Vagina (tissue), 2 donors: Measurements from ENCODE around the gene SNX9.

Experiments used
- POLR2A ChIP-seq, 2 donors: fragments of 450-650 bp; IDR thresholded peaks; one replicate each; pipeline ENCODE4 v1.6.1; 2017; ENCODE audit warnings: antibody characterized with exemption in 2 of 2, mild to moderate bottlenecking in 2 of 2, moderate library complexity in 2 of 2
- POLR2AphosphoS5 ChIP-seq, 2 donors: sonication (generic); formaldehyde crosslinking; IDR thresholded peaks; one replicate each; pipeline ENCODE4 v1.9.0; 2017; ENCODE audit warnings: antibody characterized with exemption in 2 of 2, mild to moderate bottlenecking in 2 of 2, low read depth in 1 of 2; ENCODE audit not compliant: insufficient read depth in 1 of 2
- TF ChIP-seq, protein P1 (sequence below), 3 experiments: fragments of 450-650 bp in 2 of 3; fragments of 200-600 bp in 1 of 3; sonication (generic) in 1 of 3; IDR thresholded peaks; one replicate each; pipeline ENCODE4 v1.5.1; 2017 to 2019; ENCODE audit warnings: antibody characterized with exemption in 3 of 3, mild to moderate bottlenecking in 2 of 3, moderate library complexity in 2 of 3

DNA sequence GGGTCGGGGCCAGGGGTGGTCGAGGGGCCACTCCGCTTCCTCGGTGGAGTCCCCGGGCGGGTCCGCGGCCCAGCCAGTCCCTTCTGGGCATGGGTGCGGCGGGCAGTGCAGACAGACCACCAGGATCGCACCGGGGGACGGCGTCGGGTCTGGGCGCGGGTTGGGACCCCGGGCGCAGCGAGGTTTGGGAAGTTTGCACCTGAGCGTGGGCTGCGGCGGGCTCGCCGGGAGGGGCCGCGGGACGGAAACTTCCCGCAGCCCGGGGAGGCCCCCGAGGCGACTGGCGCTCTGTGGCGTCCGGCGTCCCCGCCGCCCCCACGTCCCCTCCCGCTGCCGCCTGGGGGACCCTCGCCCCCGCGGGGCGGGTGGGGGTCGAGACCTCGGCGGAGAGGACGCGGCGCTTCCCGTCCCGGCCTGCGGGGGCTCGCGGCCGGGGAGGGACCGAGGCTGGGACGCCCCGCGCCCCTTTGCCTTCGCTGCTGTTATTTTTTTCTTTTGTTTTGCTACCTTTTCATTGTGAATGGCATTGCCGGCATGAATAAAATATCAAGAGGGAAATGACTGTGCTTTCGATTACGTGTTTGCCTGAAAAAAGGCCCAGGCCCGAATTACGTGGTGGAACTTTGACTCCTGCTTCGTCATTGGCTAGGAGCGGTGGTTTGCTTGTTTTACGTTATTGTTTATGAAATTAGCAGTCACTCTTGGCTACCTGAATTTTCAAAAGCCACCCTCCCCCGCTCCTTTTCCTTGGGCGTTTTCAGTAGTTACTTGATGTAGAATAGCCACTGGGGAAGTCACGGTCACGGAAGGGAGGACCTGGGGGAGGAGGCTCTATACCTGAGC is 703 bp downstream of the SNX9 start:
- TF ChIP-seq, protein P1, sequence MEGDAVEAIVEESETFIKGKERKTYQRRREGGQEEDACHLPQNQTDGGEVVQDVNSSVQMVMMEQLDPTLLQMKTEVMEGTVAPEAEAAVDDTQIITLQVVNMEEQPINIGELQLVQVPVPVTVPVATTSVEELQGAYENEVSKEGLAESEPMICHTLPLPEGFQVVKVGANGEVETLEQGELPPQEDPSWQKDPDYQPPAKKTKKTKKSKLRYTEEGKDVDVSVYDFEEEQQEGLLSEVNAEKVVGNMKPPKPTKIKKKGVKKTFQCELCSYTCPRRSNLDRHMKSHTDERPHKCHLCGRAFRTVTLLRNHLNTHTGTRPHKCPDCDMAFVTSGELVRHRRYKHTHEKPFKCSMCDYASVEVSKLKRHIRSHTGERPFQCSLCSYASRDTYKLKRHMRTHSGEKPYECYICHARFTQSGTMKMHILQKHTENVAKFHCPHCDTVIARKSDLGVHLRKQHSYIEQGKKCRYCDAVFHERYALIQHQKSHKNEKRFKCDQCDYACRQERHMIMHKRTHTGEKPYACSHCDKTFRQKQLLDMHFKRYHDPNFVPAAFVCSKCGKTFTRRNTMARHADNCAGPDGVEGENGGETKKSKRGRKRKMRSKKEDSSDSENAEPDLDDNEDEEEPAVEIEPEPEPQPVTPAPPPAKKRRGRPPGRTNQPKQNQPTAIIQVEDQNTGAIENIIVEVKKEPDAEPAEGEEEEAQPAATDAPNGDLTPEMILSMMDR (IDR thresholded peaks at IDR 0.05) = no peak
- TF ChIP-seq POLR2A (IDR thresholded peaks at IDR 0.05) (no peak), POLR2AphosphoS5 (IDR thresholded peaks at IDR 0.05; ENCODE audit: insufficient read depth in 1 of 2, low read depth in 1 of 2) (peak; percentile 34 to 40)
